Muscle layer of duodenum (tissue), 2 donors: ENCODE results near the gene CC2D2A.

ENCODE experiments used
- H3K27ac ChIP-seq: one replicate; pipeline ENCODE4 v1.7.0; 2013; ENCODE audit warnings: mild to moderate bottlenecking, low read length
- H3K27me3 ChIP-seq: one replicate; pipeline ENCODE4 v1.7.0; 2013; ENCODE audit warnings: low read depth, mild to moderate bottlenecking, control low read depth, low read length
- H3K36me3 ChIP-seq, 2 donors: one replicate each; pipeline ENCODE4 v1.7.0; 2013; ENCODE audit warnings: low read length in 2 of 2, control low read depth in 1 of 2, mild to moderate bottlenecking in 1 of 2; ENCODE audit not compliant: insufficient read depth in 2 of 2, control insufficient read depth in 1 of 2
- H3K4me1 ChIP-seq, 2 donors: one replicate each; pipeline ENCODE4 v1.7.0; 2013; ENCODE audit warnings: low read length in 2 of 2, mild to moderate bottlenecking in 2 of 2, control low read depth in 1 of 2, moderate library complexity in 1 of 2; ENCODE audit not compliant: insufficient read depth in 2 of 2, control insufficient read depth in 1 of 2
- H3K4me3 ChIP-seq, 2 donors: one replicate each; pipeline ENCODE4 v1.7.0; 2013; ENCODE audit warnings: low read length in 2 of 2, low read depth in 1 of 2, mild to moderate bottlenecking in 1 of 2
- H3K9me3 ChIP-seq, 2 donors: one replicate each; pipeline ENCODE4 v1.7.0; 2013; ENCODE audit warnings: low read length in 2 of 2, control low read depth in 1 of 2, mild to moderate bottlenecking in 1 of 2; ENCODE audit not compliant: control insufficient read depth in 1 of 2
- donor health status: healthy.

CC2D2A gene

DNA sequence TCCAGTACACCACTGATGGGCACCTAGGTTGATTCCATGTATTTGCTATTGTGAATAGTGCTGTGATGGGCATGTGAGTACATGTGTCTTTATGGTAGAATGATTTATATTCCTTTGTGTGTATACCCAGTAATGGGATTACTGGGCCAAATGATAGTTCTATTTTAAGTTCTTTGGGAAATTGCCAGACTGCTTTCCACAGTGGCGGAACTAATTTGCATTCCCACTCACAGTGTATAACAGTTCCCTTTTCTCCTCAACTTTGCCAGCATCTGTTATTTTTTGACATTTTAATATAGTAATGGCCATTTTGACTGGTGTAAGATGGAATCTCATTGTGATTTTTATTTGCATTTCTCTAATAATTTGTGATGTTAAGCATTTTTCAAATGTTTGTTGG is 25.9 kb downstream of the CC2D2A start:
- H3K9me3 ChIP-seq = no peaks in the 10 kb centered on the region
- peaks cover 0 to 15% of the 10 kb centered on the region in 2 donors for H3K36me3 ChIP-seq
- peaks cover 0 to 4% of the 10 kb centered on the region in 2 donors for H3K4me1 ChIP-seq
- H3K27ac ChIP-seq = no peak overlapping the region
- H3K4me3 ChIP-seq = no peak overlapping the region
- no peaks in the 10 kb centered on the region for H3K27me3 ChIP-seq

DNA sequence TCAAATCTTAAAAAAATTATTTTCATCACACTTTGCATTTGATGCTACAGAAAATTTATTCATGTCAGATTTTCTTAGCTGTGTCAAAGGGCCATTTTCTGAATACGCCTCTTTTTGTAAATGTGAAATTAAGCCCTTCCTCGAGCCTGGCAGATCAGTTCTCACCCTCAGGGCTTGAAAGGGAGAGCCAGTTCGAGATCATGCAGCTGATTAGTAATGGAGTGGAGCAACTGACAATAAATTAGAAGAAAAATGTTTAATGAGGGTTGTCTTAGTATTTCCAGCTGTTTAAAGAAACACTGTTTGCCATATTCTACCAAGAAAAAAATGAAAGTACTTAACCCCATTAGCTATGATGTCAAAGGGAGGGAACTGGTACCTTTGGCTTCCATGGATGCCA is 28.7 kb downstream of the CC2D2A start:
- Histone ChIP-seq H3K4me1 (peaks cover 0 to 4% of the 10 kb centered on the region in 2 donors), H3K27ac (no peak overlapping the region), H3K36me3 (peaks cover 2 to 22% of the 10 kb centered on the region in 2 donors), H3K9me3 (no peaks in the 10 kb centered on the region), H3K27me3 (no peaks in the 10 kb centered on the region), H3K4me3 (no peak overlapping the region)

DNA sequence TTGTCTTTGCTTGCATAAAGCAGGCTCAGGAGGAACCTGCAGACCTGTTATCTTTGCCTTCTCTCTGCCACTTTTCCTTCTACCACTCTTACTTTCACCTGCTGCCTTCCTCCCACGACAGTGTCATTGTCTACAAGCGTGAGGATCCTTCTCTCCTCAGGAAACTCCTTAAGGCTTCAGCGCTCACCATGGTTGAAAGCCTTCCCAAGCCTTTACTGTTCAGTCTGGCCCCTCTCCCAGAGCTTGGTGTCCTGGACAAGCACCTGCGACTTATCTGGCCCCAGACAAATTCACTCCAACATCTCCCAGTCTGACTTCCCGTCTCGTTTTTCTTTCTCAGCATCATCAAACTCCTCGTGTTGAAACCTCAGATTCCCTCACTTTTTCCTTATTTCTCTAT is 31.0 kb downstream of the CC2D2A start:
- Histone ChIP-seq H3K36me3 (peaks cover 9 to 27% of the 10 kb centered on the region in 2 donors), H3K27ac (no peak overlapping the region), H3K9me3 (no peaks in the 10 kb centered on the region), H3K4me1 (peaks cover 0 to 2% of the 10 kb centered on the region in 2 donors), H3K4me3 (no peak overlapping the region), H3K27me3 (no peaks in the 10 kb centered on the region)

DNA sequence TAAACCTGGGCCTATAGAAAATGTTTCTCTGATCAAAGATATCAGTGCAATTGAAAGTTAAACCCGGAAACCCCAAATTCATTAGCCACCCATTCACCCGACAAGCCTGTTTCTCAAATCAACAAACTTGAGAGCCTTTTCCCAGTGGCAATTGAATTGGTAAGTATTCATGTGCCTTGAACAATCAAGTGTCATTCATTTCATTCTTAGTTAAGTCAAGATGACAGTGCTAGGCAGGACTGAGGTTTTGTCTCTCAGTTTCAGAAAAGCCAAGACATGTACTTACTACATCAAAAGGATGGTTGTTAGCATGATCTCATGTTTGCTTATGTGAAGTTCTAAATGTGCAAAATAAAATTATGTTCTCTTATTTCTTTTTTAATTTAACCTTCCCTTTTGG is 32.3 kb downstream of the CC2D2A start:
- no peaks in the 10 kb centered on the region for H3K4me1 ChIP-seq
- H3K4me3 ChIP-seq = no peak overlapping the region
- H3K36me3 ChIP-seq = peaks cover 9 to 30% of the 10 kb centered on the region in 2 donors
- H3K9me3 ChIP-seq = no peaks in the 10 kb centered on the region
- no peaks in the 10 kb centered on the region for H3K27me3 ChIP-seq
- H3K27ac ChIP-seq = no peak overlapping the region

DNA sequence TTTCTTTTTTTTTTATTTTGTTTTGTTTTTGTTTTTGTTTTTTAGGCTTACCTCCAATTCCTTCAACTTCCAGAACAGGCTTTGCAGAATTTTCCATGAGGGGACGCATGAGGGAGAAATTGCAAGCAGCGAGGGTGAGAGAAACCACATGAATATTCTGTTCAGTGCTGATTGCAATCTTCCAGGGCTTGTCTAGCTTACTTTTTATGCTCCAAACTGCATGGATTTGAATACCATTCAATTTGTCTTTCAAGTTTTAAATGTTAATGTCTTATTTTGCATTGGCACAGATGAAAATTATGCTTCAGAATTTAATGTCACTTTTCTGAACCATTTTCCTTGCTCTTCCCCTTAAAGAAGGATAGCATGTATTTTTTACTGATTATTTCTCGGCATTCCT is 32.7 kb downstream of the CC2D2A start:
- Histone ChIP-seq H3K36me3 (peaks cover 9 to 28% of the 10 kb centered on the region in 2 donors), H3K4me1 (no peaks in the 10 kb centered on the region), H3K9me3 (no peaks in the 10 kb centered on the region), H3K4me3 (no peak overlapping the region), H3K27ac (no peak overlapping the region), H3K27me3 (no peaks in the 10 kb centered on the region)

DNA sequence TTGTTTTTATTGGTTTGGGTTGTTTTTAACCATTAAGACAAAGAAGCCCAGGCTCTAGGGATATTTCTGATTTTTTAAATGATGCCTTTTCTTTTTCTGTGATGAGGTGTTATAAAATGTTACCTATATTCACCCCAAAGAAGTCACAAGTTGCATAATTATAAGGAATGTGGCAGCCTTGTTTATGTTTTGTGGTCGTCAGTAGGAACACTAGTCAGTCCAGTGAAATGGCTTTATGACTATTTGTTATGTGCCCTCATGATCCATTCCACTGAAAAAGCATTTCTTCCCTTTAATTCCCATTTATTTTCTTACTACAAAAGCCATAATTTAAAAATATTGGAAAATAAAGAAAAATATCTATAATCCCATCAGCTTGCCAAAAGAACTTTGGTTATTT is 34.4 kb downstream of the CC2D2A start:
- Histone ChIP-seq H3K36me3 (peaks cover 9 to 25% of the 10 kb centered on the region in 2 donors), H3K4me1 (no peaks in the 10 kb centered on the region)

DNA sequence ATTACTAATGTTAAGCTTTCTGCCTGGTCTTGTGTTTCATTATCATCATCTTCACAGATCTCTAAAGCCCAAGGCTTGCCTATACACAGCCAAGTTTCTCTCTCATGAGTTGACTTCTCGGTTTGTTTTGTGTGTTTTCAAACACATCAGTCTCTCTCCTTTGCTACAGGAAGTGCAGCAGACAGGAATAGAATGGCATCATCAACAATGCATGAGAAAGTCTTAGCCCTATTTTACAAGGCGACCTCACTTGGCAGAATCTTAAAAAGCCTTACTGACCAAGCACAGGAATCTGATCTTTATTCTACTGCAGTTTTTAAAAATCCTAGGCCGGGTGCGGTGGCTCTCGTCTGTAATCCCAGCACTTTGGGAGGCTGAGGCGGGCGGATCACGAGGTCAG is 36.8 kb downstream of the CC2D2A start:
- H3K27me3 ChIP-seq = no peaks in the 10 kb centered on the region
- H3K9me3 ChIP-seq = no peaks in the 10 kb centered on the region
- H3K4me3 ChIP-seq = no peak overlapping the region
- no peaks in the 10 kb centered on the region for H3K4me1 ChIP-seq
- peaks cover 17 to 39% of the 10 kb centered on the region in 2 donors for H3K36me3 ChIP-seq
- H3K27ac ChIP-seq = no peak overlapping the region

More for the DNA sequence above, 34.4 kb downstream of the CC2D2A start:
- Histone ChIP-seq H3K27me3 (no peaks in the 10 kb centered on the region), H3K4me3 (no peak overlapping the region), H3K9me3 (no peaks in the 10 kb centered on the region), H3K27ac (no peak overlapping the region)

DNA sequence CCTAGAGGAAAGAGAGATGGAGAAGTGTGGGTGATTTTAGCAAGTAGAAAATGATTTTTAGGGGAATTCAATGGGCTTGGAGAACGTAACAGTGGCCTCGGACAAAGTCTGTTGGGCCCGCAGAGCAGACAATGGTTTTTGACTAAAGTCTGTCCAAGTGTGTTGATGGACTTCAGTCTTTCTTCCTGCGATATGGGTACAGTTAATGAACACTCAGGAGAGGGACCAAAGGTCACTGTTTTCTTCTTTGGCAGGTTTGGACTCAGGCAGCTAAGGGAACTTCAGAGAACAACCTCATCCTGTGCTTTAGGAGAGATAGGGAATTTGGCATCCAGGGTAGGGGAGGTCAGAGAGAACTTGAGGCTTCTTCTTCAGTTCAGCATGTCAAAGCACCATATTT is 38.0 kb downstream of the CC2D2A start:
- peaks cover 17 to 37% of the 10 kb centered on the region in 2 donors for H3K36me3 ChIP-seq
- H3K4me3 ChIP-seq = no peak overlapping the region
- no peaks in the 10 kb centered on the region for H3K9me3 ChIP-seq
- no peak overlapping the region for H3K27ac ChIP-seq
- no peaks in the 10 kb centered on the region for H3K27me3 ChIP-seq
- H3K4me1 ChIP-seq = no peaks in the 10 kb centered on the region

DNA sequence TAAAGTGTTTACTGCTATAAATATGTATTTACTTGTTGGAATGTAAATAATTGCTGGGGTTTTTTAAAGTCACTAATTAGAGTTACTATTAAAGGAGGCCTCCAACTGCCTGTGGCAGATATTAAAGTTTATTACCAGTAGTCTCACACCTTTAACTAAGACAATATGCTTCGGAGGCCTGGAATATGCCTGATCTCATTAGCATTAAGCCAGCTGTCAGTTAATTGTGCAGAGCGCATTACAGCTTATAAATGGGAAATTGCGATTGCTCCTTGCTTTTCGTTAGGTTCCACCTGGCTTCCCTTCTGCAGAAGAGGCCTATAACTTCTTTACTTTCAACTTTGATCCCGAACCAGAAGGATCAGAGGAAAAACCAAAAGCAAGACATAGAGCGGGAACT is 41.3 kb downstream of the CC2D2A start:
- Histone ChIP-seq H3K27me3 (no peaks in the 10 kb centered on the region), H3K9me3 (no peaks in the 10 kb centered on the region), H3K27ac (no peak overlapping the region), H3K36me3 (peaks cover 16 to 57% of the 10 kb centered on the region in 2 donors), H3K4me1 (no peaks in the 10 kb centered on the region), H3K4me3 (no peak overlapping the region)

DNA sequence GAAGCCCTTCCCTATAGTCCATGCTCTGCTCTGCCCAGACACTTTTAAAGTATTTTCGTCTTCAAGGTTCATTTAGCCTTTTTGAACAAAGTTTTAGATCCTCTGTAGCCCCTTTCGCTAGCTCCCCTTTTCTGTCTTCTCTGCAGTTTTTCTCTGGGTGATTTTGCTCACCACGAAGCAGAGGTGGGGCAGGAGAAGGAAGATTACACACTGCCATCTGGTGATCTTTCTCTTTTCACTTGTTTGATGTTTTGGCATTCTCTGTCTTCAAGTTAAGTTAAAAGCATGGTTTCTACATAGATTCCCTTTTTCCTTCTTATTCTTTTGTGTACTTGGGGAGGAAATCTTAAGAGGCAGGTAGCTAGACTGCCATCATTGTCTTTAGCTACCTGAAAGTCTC is 43.9 kb downstream of the CC2D2A start:
- H3K4me1 ChIP-seq = no peaks in the 10 kb centered on the region
- H3K9me3 ChIP-seq = no peaks in the 10 kb centered on the region
- no peaks in the 10 kb centered on the region for H3K27me3 ChIP-seq
- peaks cover 24 to 71% of the 10 kb centered on the region in 2 donors for H3K36me3 ChIP-seq
- no peak overlapping the region for H3K27ac ChIP-seq
- H3K4me3 ChIP-seq = no peak overlapping the region

DNA sequence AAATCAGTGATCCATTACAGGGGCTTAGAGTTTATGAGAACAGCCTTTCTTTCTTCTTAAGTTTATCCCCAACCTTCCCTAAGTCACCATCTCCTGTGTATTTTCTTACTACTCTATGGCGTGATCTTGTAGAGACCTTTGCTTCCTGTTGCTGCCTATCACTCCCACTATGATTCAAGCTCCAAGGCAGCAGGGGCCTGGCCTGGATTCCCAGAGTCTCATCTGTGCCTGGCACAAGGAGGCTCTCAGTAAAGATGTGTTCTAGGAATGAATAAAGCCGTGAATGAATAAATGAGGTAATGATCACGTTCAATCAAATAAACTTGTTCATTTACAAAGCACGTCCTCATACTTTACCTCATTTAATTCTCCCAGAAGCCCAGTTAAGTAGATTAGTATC is 45.4 kb downstream of the CC2D2A start:
- Histone ChIP-seq H3K4me1 (no peaks in the 10 kb centered on the region), H3K27me3 (no peaks in the 10 kb centered on the region), H3K4me3 (no peak overlapping the region), H3K36me3 (peaks cover 16 to 69% of the 10 kb centered on the region in 2 donors), H3K9me3 (no peaks in the 10 kb centered on the region), H3K27ac (no peak overlapping the region)

DNA sequence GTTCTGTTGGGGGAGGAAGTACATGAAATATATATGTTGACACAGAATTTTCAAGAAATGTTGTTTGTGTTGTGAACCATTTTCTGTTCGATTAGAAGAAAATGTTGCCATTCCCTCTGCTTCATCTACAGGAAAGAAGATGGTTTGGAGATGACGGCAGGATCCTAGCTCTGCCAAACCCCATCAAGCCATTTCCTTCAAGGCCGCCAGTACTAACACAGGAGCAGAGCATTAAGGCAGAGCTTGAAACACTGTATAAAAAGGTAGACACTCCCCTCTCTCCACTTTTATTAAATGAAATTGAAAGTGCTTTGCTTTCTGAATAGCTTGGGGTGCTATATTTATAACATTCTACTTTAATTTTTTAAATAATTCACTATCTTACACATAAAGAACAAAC is 46.8 kb downstream of the CC2D2A start:
- H3K27ac ChIP-seq = no peak overlapping the region
- no peaks in the 10 kb centered on the region for H3K27me3 ChIP-seq
- H3K9me3 ChIP-seq = no peaks in the 10 kb centered on the region
- H3K4me1 ChIP-seq = no peaks in the 10 kb centered on the region
- peaks cover 16 to 63% of the 10 kb centered on the region in 2 donors for H3K36me3 ChIP-seq
- H3K4me3 ChIP-seq = no peak overlapping the region
